Measurements from ENCODE around the gene GPRC5B.

GRCh38 chr16:19871721-19872120, 12.9 kb downstream of the GPRC5B start:
- TF ChIP-seq CTCF (IDR thresholded peaks at IDR 0.05), result no peak
- no peak for TF ChIP-seq POLR2A (IDR thresholded peaks at IDR 0.05; ENCODE audit: low read length)
